Measurements from ENCODE around the gene HCN3. TPM values are rescaled to one million over a fixed set of nuclear protein-coding genes. Genes with fewer than 3 reads are reported as not detected.
A peak's percentile ranks its signal among the peaks of the same experiment; 100 is the strongest.

The HCN3 gene
- total and polyA plus RNA-seq, 2 of the 8 experiments (the other 6 are each of a cell fraction or from before 2014, with no cell fraction given) = 6.4 to 7.3 TPM

GRCh38 chr1:155296661-155297060, 19.4 kb downstream of the HCN3 start:
- no peak overlapping the region for H2BK120ac ChIP-seq (replicated peaks; ENCODE audit: low read depth, low read length)
- no peaks in the 10 kb centered on the region for H4K20me1 ChIP-seq (replicated peaks in 1 of 2; ENCODE audit: control insufficient read depth in 1 of 2, insufficient read depth in 2 of 2, low read length in 2 of 2)
- ChIA-PET POLR2A (ENCODE audit: partially characterized antibody) (interaction anchor here (0.9 to 1.9 kb wide), 5 partner anchors 11 to 90 kb away, joined by 3 to 6 read pairs (median 3); partner anchors contain the start of gene SCAMP3), CTCF (ENCODE audit: partially characterized antibody) (interaction anchor here (5.3 kb wide), 1 partner anchor 10 kb away, joined by 29 read pairs; the partner anchor contains the start of gene FDPS)
- peak overlapping the region; percentile 55; the same call in 1 of the 2 replicates for H2BK15ac ChIP-seq (ENCODE audit: low read length)
- H3K18ac ChIP-seq (ENCODE audit: extremely low read depth, low read length) = no peak overlapping the region
- H3K14ac ChIP-seq (ENCODE audit: insufficient read length) = no peak overlapping the region
- H3K9me3 ChIP-seq (ENCODE audit: insufficient read depth in 2 of 2, low read depth in 1 of 2, low read length in 1 of 2) = no peaks in the 10 kb centered on the region
- no peaks in the 10 kb centered on the region for H3K79me1 ChIP-seq (ENCODE audit: low read depth, low read length)
- no peak overlapping the region for H3K4me3 ChIP-seq (ENCODE audit: extremely low read depth in 1 of 4, insufficient read depth in 2 of 4, low read depth in 3 of 4, low read length in 4 of 4)
- no peak overlapping the region for H2AFZ ChIP-seq (ENCODE audit: low read length)
- H4K5ac ChIP-seq (ENCODE audit: insufficient read length, low read depth, low read length) = no peak overlapping the region
- DNase-seq (ENCODE audit: low read depth in 1 of 2, low spot score in 2 of 2) = no peak
- no peak overlapping the region for H2AK5ac ChIP-seq (ENCODE audit: low read depth, low read length)
- 97% methylated on average over 3 of the region's 3 CpGs; no CpG with 5 or more reads in 1 of the 2 experiments for WGBS, 2 experiments (ENCODE audit: extremely low coverage in 1 of 2, insufficient coverage in 1 of 2, insufficient read length in 1 of 2, insufficient replicate concordance in 2 of 2, low coverage in 1 of 2, low lambda C conversion rate in 2 of 2, missing lambda C conversion rate in 1 of 2)
- no peak for FAIRE-seq
- no peak overlapping the region for H2BK5ac ChIP-seq (ENCODE audit: low read depth, low read length)
- H4K91ac ChIP-seq (replicated peaks; ENCODE audit: insufficient read length, low read length) = no peak overlapping the region
- H3K23me2 ChIP-seq (ENCODE audit: low read depth, low read length) = peaks cover 5% of the 10 kb centered on the region; the same call in 1 of the 2 replicates
- no peaks in the 10 kb centered on the region for H3K79me2 ChIP-seq (ENCODE audit: control insufficient read depth in 1 of 2, insufficient read depth in 2 of 2, low read length in 2 of 2)
- no peak overlapping the region for H3K27ac ChIP-seq (ENCODE audit: low read depth, low read length)
- no peak overlapping the region for H3K23ac ChIP-seq (ENCODE audit: insufficient read length)
- no peak overlapping the region for H3K9ac ChIP-seq (replicated peaks in 1 of 4; ENCODE audit: extremely low read depth in 1 of 4, low read depth in 3 of 4, low read length in 3 of 4)
- no peak overlapping the region for H3K4ac ChIP-seq (replicated peaks; ENCODE audit: insufficient read length, low read depth, low read length)
- H3K36me3 ChIP-seq (ENCODE audit: control insufficient read depth in 2 of 4, insufficient read depth in 4 of 4, low read length in 3 of 4) = no peaks in the 10 kb centered on the region
- TF ChIP-seq SP2 (IDR thresholded peaks at IDR 0.05; ENCODE audit: low read length) (no peak), SP1 (IDR thresholded peaks at IDR 0.05; ENCODE audit: low read depth, low read length) (no peak), TBP (IDR thresholded peaks at IDR 0.05; ENCODE audit: low read depth, low read length) (no peak), ATF3 (IDR thresholded peaks at IDR 0.05; ENCODE audit: insufficient read depth, low read depth, low read length) (no peak), SAP30 (IDR thresholded peaks at IDR 0.05; ENCODE audit: insufficient read depth, insufficient replicate concordance, low read length) (no peak), CBX8 (IDR thresholded peaks at IDR 0.05; ENCODE audit: borderline replicate concordance, low read depth, low read length) (no peak), CBX5 (IDR thresholded peaks at IDR 0.05; ENCODE audit: low read depth, low read length) (no peak), RFX5 (IDR thresholded peaks at IDR 0.05; ENCODE audit: borderline replicate concordance, low read depth, low read length) (no peak)
- H4K8ac ChIP-seq (ENCODE audit: extremely low read depth, insufficient read depth, low read length) = no peak overlapping the region
- 0 out of 2 replicates have a peak overlapping the region, but pooled peaks have one; percentile 18 for H2BK12ac ChIP-seq (ENCODE audit: low read depth, low read length)
- peaks cover 3 to 23% (median 10%) of the 10 kb centered on the region in 4 experiments; a peak in 6 of 7 replicates for H3K4me1 ChIP-seq (replicated peaks in 1 of 4; ENCODE audit: control insufficient read depth in 3 of 4, insufficient read depth in 4 of 4, low read length in 3 of 4)
- H3K56ac ChIP-seq (replicated peaks; ENCODE audit: insufficient read length, low read depth, low read length) = no peak overlapping the region
- H3K4me2 ChIP-seq (ENCODE audit: insufficient read depth in 1 of 2, low read depth in 2 of 2, low read length in 2 of 2) = no peak overlapping the region; a peak in 1 of 4 replicates
- peaks cover 0 to 23% (median 14%) of the 10 kb centered on the region in 4 experiments; a peak in 5 of 7 replicates for H3K27me3 ChIP-seq (replicated peaks in 1 of 4; ENCODE audit: control insufficient read depth in 3 of 4, extremely low read depth in 1 of 4, insufficient read depth in 3 of 4, low read length in 3 of 4)
- peak overlapping the region; percentile 90; the same call in 1 of the 2 replicates for H2BK20ac ChIP-seq (ENCODE audit: low read length)

Data from H1 (cell line).